GM21529 (cell line): ENCODE measurements around the gene FCER2.

ENCODE experiments used
- ATAC-seq: cut with Tn5 transposase; IDR thresholded peaks from one replicate; pipeline ENCODE4 v1.9.1; 2021; ENCODE audit not compliant: unreplicated experiment

The FCER2 gene

GRCh38 chr19:7704280-7705060 lies 2.5 kb upstream of the FCER2 start:
- ATAC-seq, result no peak

- no peak for ATAC-seq
These were observed 1.4 kb upstream of the FCER2 start for GRCh38 chr19:7703332-7703731.

- no peak for ATAC-seq
These were observed 780 bp downstream of the FCER2 start for GRCh38 chr19:7701049-7701653.

- ATAC-seq, result no peak
These were observed 2.2 kb downstream of the FCER2 start for GRCh38 chr19:7699417-7700401.

GRCh38 chr19:7699003-7699402 lies 2.9 kb downstream of the FCER2 start:
- ATAC-seq, result no peak

- ATAC-seq, result no peak
These were observed 3.3 kb downstream of the FCER2 start for GRCh38 chr19:7698583-7698982.

- ATAC-seq, result no peak
These were observed 4.1 kb downstream of the FCER2 start for GRCh38 chr19:7697721-7698287.

- ATAC-seq, result no peak
These were observed 7.4 kb downstream of the FCER2 start for GRCh38 chr19:7694499-7694898.

- no peak for ATAC-seq
These were observed 9.4 kb downstream of the FCER2 start for GRCh38 chr19:7692417-7693088.

GRCh38 chr19:7691497-7691896 lies 10.4 kb downstream of the FCER2 start:
- ATAC-seq, result no peak

GRCh38 chr19:7690779-7691258 lies 11.1 kb downstream of the FCER2 start:
- no peak for ATAC-seq

GRCh38 chr19:7689165-7689564 lies 12.8 kb downstream of the FCER2 start:
- ATAC-seq, result no peak

GRCh38 chr19:7687177-7687576 lies 14.8 kb downstream of the FCER2 start:
- no peak for ATAC-seq

GRCh38 chr19:7685546-7686445 lies 16.1 kb downstream of the FCER2 start:
- no peak for ATAC-seq

GRCh38 chr19:7682175-7682855 lies 19.6 kb downstream of the FCER2 start:
- ATAC-seq, result no peak

GRCh38 chr19:7681340-7682174 lies 20.4 kb downstream of the FCER2 start:
- no peak for ATAC-seq

- no peak for ATAC-seq
These were observed 21.2 kb downstream of the FCER2 start, which contains the start of gene TRAPPC5 for GRCh38 chr19:7680606-7681339. TSS of gene TRAPPC5 (plus strand) at chr19:7680833. CDS start at chr19:7682254, 1,421 bp downstream.
